HL-60 (cell line): ENCODE measurements around the gene CHCHD3.

Source experiments
- DNase-seq, 2 experiments: peaks; one replicate each; pipeline ENCODE4 v3.0.0-alpha.2; 2010 to 2020; ENCODE audit warnings: low read depth in 1 of 2, low spot score in 1 of 2
- H3K27ac ChIP-seq: fragments of 250-450 bp; sonication (Bioruptor Pico); replicated peaks from 2 replicates; pipeline ENCODE4 v1.5.1; 2020; ENCODE audit warnings: mild to moderate bottlenecking, moderate library complexity
- H3K27me3 ChIP-seq: fragments of 250-450 bp; sonication (Bioruptor Pico); 2 replicates; pipeline ENCODE4 v1.5.1; 2021; ENCODE audit warnings: mild to moderate bottlenecking, moderate library complexity; ENCODE audit not compliant: insufficient read depth, poor library complexity, severe bottlenecking
- H3K4me3 ChIP-seq: replicated peaks from 2 replicates; pipeline ENCODE4 v1.5.1; 2011; ENCODE audit warnings: mild to moderate bottlenecking, control low read depth, low read length; ENCODE audit not compliant: insufficient read depth
- CTCF ChIP-seq: IDR thresholded peaks from one replicate; pipeline ENCODE4 v1.5.1; 2011; ENCODE audit warnings: low read length, control low read depth, inconsistent platforms; ENCODE audit not compliant: insufficient read depth
- GABPA ChIP-seq: IDR thresholded peaks from 2 replicates; pipeline ENCODE4 v1.6.1; 2012; ENCODE audit warnings: low read depth
- POLR2AphosphoS5 ChIP-seq: IDR thresholded peaks from 2 replicates; pipeline ENCODE4 v1.6.1; 2012; ENCODE audit warnings: low read depth
- REST ChIP-seq: IDR thresholded peaks from 2 replicates; pipeline ENCODE4 v1.6.1; 2012; ENCODE audit warnings: low read depth; ENCODE audit not compliant: insufficient replicate concordance
- SPI1 ChIP-seq: IDR thresholded peaks from 2 replicates; pipeline ENCODE4 v1.6.1; 2012; ENCODE audit warnings: low read depth, mild to moderate bottlenecking, borderline replicate concordance

Gene CHCHD3

GRCh38 chr7:133114519-133114918 lies 32.6 kb upstream of the CHCHD3 start:
- no peak for DNase-seq
- Histone ChIP-seq H3K27me3 (no peaks in the 10 kb centered on the region), H3K4me3 (no peak overlapping the region), H3K27ac (no peak overlapping the region)
- no peak for TF ChIP-seq SPI1
- TF ChIP-seq POLR2AphosphoS5: no peak
- no peak for TF ChIP-seq REST
- TF ChIP-seq GABPA: no peak
- no peak for TF ChIP-seq CTCF

- TF ChIP-seq CTCF (no peak), REST (no peak), SPI1 (no peak), GABPA (no peak), POLR2AphosphoS5 (no peak)
- no peak for DNase-seq
- no peak overlapping the region for H3K4me3 ChIP-seq
Measured at GRCh38 chr7:133112976-133113375, 31.1 kb upstream of the CHCHD3 start.

GRCh38 chr7:133112335-133112734 lies 30.4 kb upstream of the CHCHD3 start:
- Histone ChIP-seq H3K27ac (no peak overlapping the region), H3K27me3 (no peaks in the 10 kb centered on the region), H3K4me3 (no peak overlapping the region)
- no peak for DNase-seq
- TF ChIP-seq CTCF (no peak), SPI1 (no peak), POLR2AphosphoS5 (no peak), REST (no peak), GABPA (no peak)

More at GRCh38 chr7:133112976-133113375, 31.1 kb upstream of the CHCHD3 start:
- Histone ChIP-seq H3K27ac (no peak overlapping the region), H3K27me3 (no peaks in the 10 kb centered on the region)
